Bone marrow (tissue), 2 donors: ENCODE data around the gene FYB1.
"Not testable (repeated sequence)": the region's sequence is repeated elsewhere in the genome, so short reads cannot be mapped to it uniquely, and the experiment has no call there.

ENCODE experiments used
- DNase-seq, 2 donors: peaks; one replicate each; lab custom pipeline; 2025; lab: John Stamatoyannopoulos, UW

The FYB1 gene

GRCh38 chr5:39226100-39226451, 6.7 kb upstream of the FYB1 start:
- no peak for DNase-seq

- no peak for DNase-seq
Measured at GRCh38 chr5:39225405-39226099, 6.2 kb upstream of the FYB1 start.

GRCh38 chr5:39224196-39224761, 4.9 kb upstream of the FYB1 start:
- peak; percentile 17 to 49 for DNase-seq

- no peak for DNase-seq
Measured at GRCh38 chr5:39223565-39224156, 4.3 kb upstream of the FYB1 start.

GRCh38 chr5:39221671-39222070, 2.3 kb upstream of the FYB1 start:
- DNase-seq = not testable (repeated sequence)

GRCh38 chr5:39220280-39221030, 1.1 kb upstream of the FYB1 start:
- no peak for DNase-seq

- DNase-seq = no peak
Measured at GRCh38 chr5:39218482-39219402, 621 bp downstream of the FYB1 start.

GRCh38 chr5:39217365-39218281, 1.7 kb downstream of the FYB1 start:
- peak in 1 of 2 donors; percentile 83 for DNase-seq

GRCh38 chr5:39216631-39217030, 2.7 kb downstream of the FYB1 start:
- DNase-seq = no peak

GRCh38 chr5:39215857-39216256, 3.5 kb downstream of the FYB1 start:
- DNase-seq = no peak

- no peak for DNase-seq
Measured at GRCh38 chr5:39214912-39215709, 4.3 kb downstream of the FYB1 start.

- DNase-seq = no peak
Measured at GRCh38 chr5:39213447-39214207, 5.7 kb downstream of the FYB1 start.

- peak in 1 of 2 donors; percentile 71 for DNase-seq
Measured at GRCh38 chr5:39211773-39212172, 7.6 kb downstream of the FYB1 start.

GRCh38 chr5:39209924-39210323, 9.4 kb downstream of the FYB1 start:
- DNase-seq = peak in 1 of 2 donors; percentile 55

GRCh38 chr5:39208471-39208870, 10.9 kb downstream of the FYB1 start:
- DNase-seq = no peak

- DNase-seq = no peak
Measured at GRCh38 chr5:39207345-39208045, 11.9 kb downstream of the FYB1 start.

GRCh38 chr5:39206630-39207321, 12.6 kb downstream of the FYB1 start:
- no peak for DNase-seq

GRCh38 chr5:39205550-39205949, 13.8 kb downstream of the FYB1 start:
- DNase-seq = no peak
